Skeletal muscle satellite cell (primary cell): Measurements from ENCODE around the gene TPO.

Source experiments
- H3K27me3 ChIP-seq: 2 replicates; pipeline ENCODE4 v1.7.0; 2013; ENCODE audit warnings: low read length; ENCODE audit not compliant: control insufficient read depth, insufficient read depth
- H3K36me3 ChIP-seq: 2 replicates; pipeline ENCODE4 v1.7.0; 2013; ENCODE audit warnings: mild to moderate bottlenecking, control low read depth, low read length; ENCODE audit not compliant: insufficient read depth
- H3K4me1 ChIP-seq: 2 replicates; pipeline ENCODE4 v1.7.0; 2013; ENCODE audit warnings: low read length; ENCODE audit not compliant: control insufficient read depth, insufficient read depth
- H3K4me2 ChIP-seq: 2 replicates; pipeline ENCODE4 v1.7.0; 2013; ENCODE audit warnings: mild to moderate bottlenecking, low read length
- H3K4me3 ChIP-seq: 2 replicates; pipeline ENCODE4 v1.7.0; 2013; ENCODE audit warnings: low read length
- H3K9ac ChIP-seq: 2 replicates; pipeline ENCODE4 v1.7.0; 2013; ENCODE audit warnings: mild to moderate bottlenecking, low read depth, low read length, moderate library complexity
- H3K9me3 ChIP-seq: replicated peaks from 2 replicates; pipeline ENCODE4 v1.7.0; 2013; ENCODE audit warnings: mild to moderate bottlenecking, control low read depth, low read length

TPO gene

GRCh38 chr2:1451422-1451821 lies 38.2 kb downstream of the TPO start:
- Histone ChIP-seq H3K36me3 (no peaks in the 10 kb centered on the region), H3K9ac (no peak overlapping the region), H3K9me3 (no peaks in the 10 kb centered on the region), H3K4me3 (no peak overlapping the region), H3K4me1 (no peaks in the 10 kb centered on the region), H3K4me2 (no peak overlapping the region), H3K27me3 (no peaks in the 10 kb centered on the region)

- no peak overlapping the region for H3K4me3 ChIP-seq
- H3K4me1 ChIP-seq = no peaks in the 10 kb centered on the region
- no peak overlapping the region for H3K4me2 ChIP-seq
- no peak overlapping the region for H3K9ac ChIP-seq
- no peaks in the 10 kb centered on the region for H3K36me3 ChIP-seq
- H3K9me3 ChIP-seq = no peaks in the 10 kb centered on the region
- H3K27me3 ChIP-seq = no peaks in the 10 kb centered on the region
Measured at GRCh38 chr2:1453561-1453960, 40.3 kb downstream of the TPO start.

DNA sequence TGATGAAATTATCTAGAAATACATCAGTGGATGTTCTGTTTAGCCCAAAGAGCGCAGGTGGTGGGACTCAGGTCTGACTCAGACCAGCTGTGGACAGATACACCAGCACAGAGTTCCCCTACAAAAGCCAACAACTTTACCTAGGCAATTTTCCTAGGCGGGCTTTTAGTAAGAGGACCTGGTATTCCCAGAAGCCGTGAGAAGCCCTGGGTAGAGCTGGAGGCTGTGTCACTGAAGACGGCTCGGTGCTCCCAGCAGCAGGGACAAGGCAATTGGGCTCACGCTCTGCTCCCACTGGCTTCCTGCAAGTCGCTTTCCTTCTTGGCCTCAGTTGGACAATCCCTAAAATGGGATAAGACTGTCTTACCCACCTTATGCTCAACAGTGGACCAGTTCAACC lies 41.1 kb downstream of the TPO start:
- Histone ChIP-seq H3K9ac (no peak overlapping the region), H3K4me2 (no peak overlapping the region), H3K36me3 (no peaks in the 10 kb centered on the region), H3K27me3 (no peaks in the 10 kb centered on the region), H3K9me3 (no peaks in the 10 kb centered on the region), H3K4me1 (no peaks in the 10 kb centered on the region), H3K4me3 (no peak overlapping the region)

DNA sequence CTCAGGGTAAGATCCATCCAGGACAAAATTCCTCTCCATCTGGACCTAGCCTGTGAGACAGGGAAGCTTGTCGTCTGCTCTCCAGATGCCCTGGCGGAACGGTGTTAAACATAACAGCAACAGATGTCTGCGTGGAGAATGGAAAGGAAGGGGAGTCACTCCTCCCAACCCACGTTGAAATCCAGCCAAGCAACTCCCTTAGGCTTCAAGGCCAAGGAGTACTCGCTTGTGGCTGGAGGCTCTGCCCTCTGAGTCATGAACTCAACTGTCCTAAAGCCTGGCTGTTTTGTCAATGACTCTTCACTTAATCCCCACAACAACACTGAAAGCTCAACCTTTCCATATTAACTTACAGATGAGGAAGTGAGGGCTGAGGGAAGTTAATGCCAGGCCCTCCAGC lies 42.2 kb downstream of the TPO start:
- no peak overlapping the region for H3K4me3 ChIP-seq
- no peak overlapping the region for H3K9ac ChIP-seq
- no peaks in the 10 kb centered on the region for H3K9me3 ChIP-seq
- no peaks in the 10 kb centered on the region for H3K27me3 ChIP-seq
- H3K36me3 ChIP-seq = no peaks in the 10 kb centered on the region
- H3K4me1 ChIP-seq = no peaks in the 10 kb centered on the region
- H3K4me2 ChIP-seq = no peak overlapping the region

GRCh38 chr2:1458432-1458831 lies 45.2 kb downstream of the TPO start:
- no peak overlapping the region for H3K9ac ChIP-seq
- H3K4me3 ChIP-seq = no peak overlapping the region
- H3K4me1 ChIP-seq = no peaks in the 10 kb centered on the region
- no peaks in the 10 kb centered on the region for H3K9me3 ChIP-seq
- no peak overlapping the region for H3K4me2 ChIP-seq
- no peaks in the 10 kb centered on the region for H3K27me3 ChIP-seq
- H3K36me3 ChIP-seq = no peaks in the 10 kb centered on the region

GRCh38 chr2:1459727-1460126 lies 46.5 kb downstream of the TPO start:
- Histone ChIP-seq H3K4me2 (no peak overlapping the region), H3K9ac (no peak overlapping the region), H3K27me3 (no peaks in the 10 kb centered on the region), H3K9me3 (no peaks in the 10 kb centered on the region), H3K4me1 (no peaks in the 10 kb centered on the region), H3K36me3 (no peaks in the 10 kb centered on the region), H3K4me3 (no peak overlapping the region)

- Histone ChIP-seq H3K4me3 (no peak overlapping the region), H3K4me1 (no peaks in the 10 kb centered on the region), H3K36me3 (no peaks in the 10 kb centered on the region), H3K9ac (no peak overlapping the region), H3K9me3 (no peaks in the 10 kb centered on the region), H3K27me3 (no peaks in the 10 kb centered on the region), H3K4me2 (no peak overlapping the region)
Measured at GRCh38 chr2:1460851-1461418, 47.7 kb downstream of the TPO start.

- Histone ChIP-seq H3K4me3 (no peak overlapping the region), H3K27me3 (no peaks in the 10 kb centered on the region), H3K4me2 (no peak overlapping the region), H3K9me3 (no peaks in the 10 kb centered on the region), H3K9ac (no peak overlapping the region), H3K36me3 (no peaks in the 10 kb centered on the region), H3K4me1 (no peaks in the 10 kb centered on the region)
Measured at GRCh38 chr2:1461507-1462390, 48.5 kb downstream of the TPO start.

DNA sequence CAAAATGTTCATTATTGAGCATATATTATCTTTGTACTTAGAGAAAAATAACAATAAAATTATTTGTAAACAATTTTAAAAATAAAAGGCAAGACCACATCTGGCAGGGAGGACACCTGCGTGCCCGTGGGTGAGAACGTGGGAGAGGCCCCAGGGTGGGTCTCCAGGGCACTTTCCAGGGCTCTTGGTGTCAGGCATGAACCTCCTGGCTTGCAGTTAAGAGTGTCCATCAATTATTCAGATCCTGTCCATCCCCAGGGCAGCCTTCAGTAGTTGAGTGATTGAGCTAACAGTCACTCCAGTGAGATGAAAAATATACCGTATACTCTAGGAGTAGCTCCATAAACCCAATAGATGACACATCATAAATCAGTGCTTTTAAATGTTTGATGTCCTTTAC lies 49.7 kb downstream of the TPO start:
- Histone ChIP-seq H3K27me3 (no peaks in the 10 kb centered on the region), H3K4me2 (no peak overlapping the region), H3K4me3 (no peak overlapping the region), H3K9ac (no peak overlapping the region), H3K36me3 (no peaks in the 10 kb centered on the region), H3K4me1 (no peaks in the 10 kb centered on the region), H3K9me3 (no peaks in the 10 kb centered on the region)

DNA sequence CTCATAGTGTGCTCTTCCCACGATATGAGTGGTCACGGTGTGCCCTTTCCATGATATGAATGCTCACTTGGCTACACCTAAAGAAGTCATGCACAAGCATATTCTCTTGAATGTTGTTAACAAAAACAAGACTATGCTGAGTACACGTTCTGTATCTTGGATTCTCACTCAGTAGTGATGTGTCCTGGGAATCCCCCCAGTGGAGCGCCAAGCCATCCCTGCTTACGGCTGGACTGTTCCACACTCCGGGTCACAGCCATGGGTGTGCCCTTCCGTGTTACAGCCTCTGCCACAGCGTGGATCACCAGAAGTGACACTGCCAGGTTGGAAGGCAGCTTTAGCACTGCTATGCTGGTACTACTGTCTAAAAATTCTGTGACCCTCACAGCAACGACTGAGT lies 59.1 kb downstream of the TPO start:
- no peaks in the 10 kb centered on the region for H3K4me1 ChIP-seq
- no peak overlapping the region for H3K4me3 ChIP-seq
- H3K4me2 ChIP-seq = no peak overlapping the region
- no peak overlapping the region for H3K9ac ChIP-seq
- H3K36me3 ChIP-seq = no peaks in the 10 kb centered on the region
- no peaks in the 10 kb centered on the region for H3K9me3 ChIP-seq
- no peaks in the 10 kb centered on the region for H3K27me3 ChIP-seq

DNA sequence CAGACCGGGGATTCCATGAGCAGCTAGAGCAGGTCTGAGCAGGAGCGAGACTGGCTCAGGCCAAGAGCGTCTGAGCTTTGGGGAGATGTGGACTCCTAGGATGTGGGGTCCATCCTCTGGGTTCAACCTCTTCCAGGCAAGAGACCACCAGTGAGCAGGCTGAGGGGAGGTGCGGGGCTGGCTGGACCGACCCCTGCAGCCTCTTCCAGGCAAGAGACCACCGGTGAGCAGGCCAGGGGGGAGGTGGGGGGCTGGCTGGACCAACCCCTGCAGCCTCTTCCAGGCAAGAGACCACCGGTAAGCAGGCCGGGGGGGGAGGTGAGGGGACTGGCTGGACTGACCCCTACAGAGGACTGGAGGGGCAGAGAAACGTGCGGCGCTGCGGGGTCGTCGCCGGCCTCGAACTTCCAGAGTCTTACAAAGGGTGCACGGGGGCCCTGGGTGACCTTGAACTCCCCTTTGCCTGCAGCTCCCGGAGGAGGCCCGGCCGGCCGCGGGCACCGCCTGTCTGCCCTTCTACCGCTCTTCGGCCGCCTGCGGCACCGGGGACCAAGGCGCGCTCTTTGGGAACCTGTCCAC lies 63.4 kb downstream of the TPO start:
- Histone ChIP-seq H3K4me2 (no peak overlapping the region), H3K27me3 (no peaks in the 10 kb centered on the region), H3K9ac (no peak overlapping the region), H3K4me1 (no peaks in the 10 kb centered on the region), H3K4me3 (no peak overlapping the region), H3K9me3 (no peaks in the 10 kb centered on the region), H3K36me3 (no peaks in the 10 kb centered on the region)
